H9 (cell line): ENCODE measurements around the gene SV2C. TPM values are rescaled to one million over a fixed set of nuclear protein-coding genes. Genes with fewer than 3 reads are reported as not detected.

Experiments used
- DNase-seq: peaks from one replicate; pipeline ENCODE4 v3.0.0-alpha.2; 2017
- H2AFZ ChIP-seq: one replicate; pipeline ENCODE4 v1.6.1; 2013; ENCODE audit warnings: mild to moderate bottlenecking, low read length, control low read depth, moderate library complexity
- H2AK5ac ChIP-seq: 2 replicates; pipeline ENCODE4 v1.6.1; 2013; ENCODE audit warnings: low read length, control low read depth, mixed read lengths; ENCODE audit not compliant: insufficient read length
- H2BK120ac ChIP-seq: one replicate; pipeline ENCODE4 v1.6.1; 2013; ENCODE audit warnings: low read depth, mild to moderate bottlenecking, low read length, control low read depth, inconsistent platforms; ENCODE audit not compliant: poor library complexity, severe bottlenecking
- H2BK12ac ChIP-seq: 2 replicates; pipeline ENCODE4 v1.6.1; 2013; ENCODE audit warnings: low read length, control low read depth, mixed read lengths, low read depth; ENCODE audit not compliant: insufficient read length
- H2BK15ac ChIP-seq: 2 replicates; pipeline ENCODE4 v1.6.1; 2013; ENCODE audit warnings: low read depth, low read length, control low read depth
- H2BK20ac ChIP-seq: one replicate; pipeline ENCODE4 v1.6.1; 2013; ENCODE audit warnings: low read depth, mild to moderate bottlenecking, low read length, control low read depth, inconsistent platforms; ENCODE audit not compliant: poor library complexity, severe bottlenecking
- H2BK5ac ChIP-seq: 2 replicates; pipeline ENCODE4 v1.6.1; 2013; ENCODE audit warnings: low read length, control low read depth, mixed read lengths; ENCODE audit not compliant: insufficient read length
- H3K14ac ChIP-seq: 2 replicates; pipeline ENCODE4 v1.6.1; 2013; ENCODE audit warnings: low read length, control low read depth; ENCODE audit not compliant: insufficient read depth
- H3K18ac ChIP-seq: 2 replicates; pipeline ENCODE4 v1.6.1; 2013; ENCODE audit warnings: low read depth, mild to moderate bottlenecking, mixed read lengths, low read length, control low read depth; ENCODE audit not compliant: insufficient read length
- H3K23ac ChIP-seq: 2 replicates; pipeline ENCODE4 v1.6.1; 2013; ENCODE audit warnings: low read length, control low read depth, mixed read lengths, low read depth; ENCODE audit not compliant: insufficient read length
- H3K23me2 ChIP-seq: 2 replicates; pipeline ENCODE4 v1.6.1; 2013; ENCODE audit warnings: low read depth, mild to moderate bottlenecking, mixed read lengths, low read length, control low read depth; ENCODE audit not compliant: insufficient read length, poor library complexity, severe bottlenecking
- H3K27ac ChIP-seq: 2 replicates; pipeline ENCODE4 v1.5.1; 2013; ENCODE audit warnings: low read length, control low read depth, mixed read lengths, low read depth; ENCODE audit not compliant: insufficient read length
- H3K27me3 ChIP-seq: 2 replicates; pipeline ENCODE4 v1.6.1; 2013; ENCODE audit warnings: low read length, control low read depth, inconsistent platforms; ENCODE audit not compliant: insufficient read depth
- H3K4ac ChIP-seq: 2 replicates; pipeline ENCODE4 v1.6.1; 2013; ENCODE audit warnings: low read depth, mild to moderate bottlenecking, control low read depth, inconsistent platforms, low read length, moderate library complexity
- H3K4me1 ChIP-seq: 2 replicates; pipeline ENCODE4 v1.6.1; 2013; ENCODE audit warnings: low read length, control low read depth, inconsistent platforms; ENCODE audit not compliant: insufficient read depth
- H3K4me2 ChIP-seq: 2 replicates; pipeline ENCODE4 v1.6.1; 2013; ENCODE audit warnings: low read length, control low read depth, mixed read lengths; ENCODE audit not compliant: insufficient read length, insufficient read depth
- H3K56ac ChIP-seq: 2 replicates; pipeline ENCODE4 v1.6.1; 2013; ENCODE audit warnings: low read depth, mild to moderate bottlenecking, mixed read lengths, low read length, control low read depth; ENCODE audit not compliant: insufficient read length
- H3K79me1 ChIP-seq: 2 replicates; pipeline ENCODE4 v1.6.1; 2013; ENCODE audit warnings: low read depth, mild to moderate bottlenecking, moderate library complexity, low read length, control low read depth, inconsistent platforms; ENCODE audit not compliant: insufficient read depth, poor library complexity, severe bottlenecking
- H3K79me2 ChIP-seq: 2 replicates; pipeline ENCODE4 v1.6.1; 2013; ENCODE audit warnings: low read length, control low read depth, inconsistent platforms; ENCODE audit not compliant: insufficient read depth
- H3K9ac ChIP-seq: 2 replicates; pipeline ENCODE4 v1.6.1; 2013; ENCODE audit warnings: low read length, control low read depth, mixed read lengths; ENCODE audit not compliant: insufficient read length; ENCODE audit errors: extremely low read depth
- H3K9me3 ChIP-seq: one replicate; pipeline ENCODE4 v1.6.1; 2013; ENCODE audit warnings: low read depth, low read length, inconsistent platforms; ENCODE audit not compliant: control insufficient read depth
- H3T11ph ChIP-seq: one replicate; pipeline ENCODE4 v1.6.1; 2013; ENCODE audit warnings: mild to moderate bottlenecking, low read length, control low read depth, inconsistent platforms
- H4K20me1 ChIP-seq: one replicate; pipeline ENCODE4 v1.6.1; 2013; ENCODE audit not compliant: control insufficient read depth, insufficient read length, insufficient read depth
- H4K5ac ChIP-seq: 2 replicates; pipeline ENCODE4 v1.6.1; 2013; ENCODE audit warnings: low read depth, mild to moderate bottlenecking, mixed read lengths, low read length, control low read depth; ENCODE audit not compliant: insufficient read length
- H4K8ac ChIP-seq: replicated peaks from 2 replicates; pipeline ENCODE4 v1.6.1; 2013; ENCODE audit warnings: low read length, control low read depth, mixed read lengths, low read depth; ENCODE audit not compliant: insufficient read length
- H4K91ac ChIP-seq: 2 replicates; pipeline ENCODE4 v1.6.1; 2013; ENCODE audit warnings: low read depth, mild to moderate bottlenecking, moderate library complexity, mixed read lengths, low read length, control low read depth; ENCODE audit not compliant: insufficient read length
- H3K27ac Mint-ChIP-seq, 3 experiments: 2 replicates in 2 of 3; 3 replicates in 1 of 3; pipeline ENCODE4 v1.8.0; 2020 to 2021; ENCODE audit warnings: mixed read lengths in 3 of 3, mild to moderate bottlenecking in 1 of 3, moderate library complexity in 1 of 3
- H3K27me3 Mint-ChIP-seq: 2 replicates; pipeline ENCODE4 v1.8.0; 2021; ENCODE audit warnings: low read depth, mild to moderate bottlenecking, moderate library complexity, mixed read lengths
- H3K36me3 Mint-ChIP-seq, 3 experiments: 2 replicates in 2 of 3; 3 replicates in 1 of 3; pipeline ENCODE4 v1.8.0; 2020 to 2021; ENCODE audit warnings: low read depth in 3 of 3, mixed read lengths in 3 of 3; ENCODE audit not compliant: insufficient read depth in 1 of 3
- H3K4me1 Mint-ChIP-seq, 2 experiments: 2 replicates each; pipeline ENCODE4 v1.8.0; 2020; ENCODE audit warnings: mixed read lengths in 2 of 2
- H3K4me3 Mint-ChIP-seq, 2 experiments: 2 replicates in 1 of 2; 3 replicates in 1 of 2; pipeline ENCODE4 v1.8.0; 2020 to 2021; ENCODE audit warnings: mild to moderate bottlenecking in 2 of 2, mixed read lengths in 2 of 2, moderate library complexity in 1 of 2
- H3K9me3 Mint-ChIP-seq, 2 experiments: 2 replicates in 1 of 2; 3 replicates in 1 of 2; pipeline ENCODE4 v1.8.0; 2020; ENCODE audit warnings: mild to moderate bottlenecking in 2 of 2, mixed read lengths in 2 of 2, moderate library complexity in 1 of 2
- WGBS: extraction: QIAGEN DNeasy Blood & Tissue Kit; methylation state at CpG from one replicate; pipeline ENCODE4 v1.1.7; 2013; ENCODE audit warnings: missing lambda C conversion rate, low lambda C conversion rate, mixed read lengths; ENCODE audit not compliant: insufficient read length; ENCODE audit errors: extremely low coverage; 5-methylcytosine and 5-hydroxymethylcytosine counted together
- total RNA-seq: library from RNA; stranded (reverse); gene quantifications from 2 replicates; pipeline ENCODE4 v1.2.1, GENCODE V29; 2021
- TF ChIP-seq, protein P1 (sequence below): fragments of 200-600 bp; sonication (generic); conservative IDR thresholded peaks from 3 replicates; pipeline ENCODE4 v1.8.0; 2021; ENCODE audit warnings: antibody characterized with exemption, mild to moderate bottlenecking

SV2C gene
- total RNA-seq, 1 experiment from 2014 or later: 0.09 TPM

GRCh38 chr5:76386360-76386759 is 303.2 kb downstream of the SV2C start:
- H4K8ac ChIP-seq: no peak overlapping the region
- H3K27me3 ChIP-seq: no peaks in the 10 kb centered on the region
- H3K23ac ChIP-seq: no peak overlapping the region
- no peak overlapping the region for H3K4me3 Mint-ChIP-seq
- H2AFZ ChIP-seq: no peak overlapping the region
- H3K23me2 ChIP-seq: no peaks in the 10 kb centered on the region
- H2BK5ac ChIP-seq: no peak overlapping the region
- no peak overlapping the region for H3K27ac Mint-ChIP-seq
- H3K4me1 Mint-ChIP-seq: peaks cover 12 to 24% of the 10 kb centered on the region in 2 experiments
- WGBS: no CpG with 5 or more reads among the region's 5 CpGs
- H2BK120ac ChIP-seq: no peak overlapping the region
- H3T11ph ChIP-seq: no peak overlapping the region
- no peak for DNase-seq
- no peaks in the 10 kb centered on the region; a peak in 1 of 7 replicates for H3K36me3 Mint-ChIP-seq
- no peaks in the 10 kb centered on the region for H3K79me1 ChIP-seq
- no peak overlapping the region for H2BK15ac ChIP-seq
- H3K9me3 Mint-ChIP-seq: no peaks in the 10 kb centered on the region
- H3K4me1 ChIP-seq: peaks cover 4% of the 10 kb centered on the region; the same call in 1 of the 2 replicates
- H2BK20ac ChIP-seq: no peak overlapping the region
- no peak overlapping the region for H3K14ac ChIP-seq
- TF ChIP-seq, protein P1, sequence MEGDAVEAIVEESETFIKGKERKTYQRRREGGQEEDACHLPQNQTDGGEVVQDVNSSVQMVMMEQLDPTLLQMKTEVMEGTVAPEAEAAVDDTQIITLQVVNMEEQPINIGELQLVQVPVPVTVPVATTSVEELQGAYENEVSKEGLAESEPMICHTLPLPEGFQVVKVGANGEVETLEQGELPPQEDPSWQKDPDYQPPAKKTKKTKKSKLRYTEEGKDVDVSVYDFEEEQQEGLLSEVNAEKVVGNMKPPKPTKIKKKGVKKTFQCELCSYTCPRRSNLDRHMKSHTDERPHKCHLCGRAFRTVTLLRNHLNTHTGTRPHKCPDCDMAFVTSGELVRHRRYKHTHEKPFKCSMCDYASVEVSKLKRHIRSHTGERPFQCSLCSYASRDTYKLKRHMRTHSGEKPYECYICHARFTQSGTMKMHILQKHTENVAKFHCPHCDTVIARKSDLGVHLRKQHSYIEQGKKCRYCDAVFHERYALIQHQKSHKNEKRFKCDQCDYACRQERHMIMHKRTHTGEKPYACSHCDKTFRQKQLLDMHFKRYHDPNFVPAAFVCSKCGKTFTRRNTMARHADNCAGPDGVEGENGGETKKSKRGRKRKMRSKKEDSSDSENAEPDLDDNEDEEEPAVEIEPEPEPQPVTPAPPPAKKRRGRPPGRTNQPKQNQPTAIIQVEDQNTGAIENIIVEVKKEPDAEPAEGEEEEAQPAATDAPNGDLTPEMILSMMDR: no peak
- no peak overlapping the region for H3K9ac ChIP-seq
- H3K4ac ChIP-seq: no peak overlapping the region
- no peak overlapping the region for H4K5ac ChIP-seq
- H4K20me1 ChIP-seq: no peaks in the 10 kb centered on the region
- H3K79me2 ChIP-seq: no peaks in the 10 kb centered on the region
- H3K18ac ChIP-seq: no peak overlapping the region
- H2BK12ac ChIP-seq: no peak overlapping the region
- no peaks in the 10 kb centered on the region for H3K27me3 Mint-ChIP-seq
- no peaks in the 10 kb centered on the region for H3K9me3 ChIP-seq
- no peak overlapping the region for H2AK5ac ChIP-seq
- H3K27ac ChIP-seq: no peak overlapping the region
- H4K91ac ChIP-seq: no peak overlapping the region
- H3K56ac ChIP-seq: no peak overlapping the region
- no peak overlapping the region for H3K4me2 ChIP-seq
